NB4 (cell line): Measurements from ENCODE around the gene NTM.

ENCODE experiments used
- MYC ChIP-seq: IDR thresholded peaks from 2 replicates; pipeline ENCODE4 v1.6.1; 2011; ENCODE audit warnings: low read depth, low read length
- POLR2A ChIP-seq: IDR thresholded peaks from 2 replicates; pipeline ENCODE4 v1.6.1; 2011; ENCODE audit warnings: mild to moderate bottlenecking; ENCODE audit not compliant: insufficient read length; ENCODE audit errors: extremely low read depth
- TF ChIP-seq, protein P1 (sequence below): IDR thresholded peaks from one replicate; pipeline ENCODE4 v1.5.1; 2012; ENCODE audit warnings: low read depth, low read length
- TF ChIP-seq, protein P2 (sequence below): IDR thresholded peaks from 2 replicates; pipeline ENCODE4 v1.6.1; 2011; ENCODE audit warnings: low read depth, low read length

DNA sequence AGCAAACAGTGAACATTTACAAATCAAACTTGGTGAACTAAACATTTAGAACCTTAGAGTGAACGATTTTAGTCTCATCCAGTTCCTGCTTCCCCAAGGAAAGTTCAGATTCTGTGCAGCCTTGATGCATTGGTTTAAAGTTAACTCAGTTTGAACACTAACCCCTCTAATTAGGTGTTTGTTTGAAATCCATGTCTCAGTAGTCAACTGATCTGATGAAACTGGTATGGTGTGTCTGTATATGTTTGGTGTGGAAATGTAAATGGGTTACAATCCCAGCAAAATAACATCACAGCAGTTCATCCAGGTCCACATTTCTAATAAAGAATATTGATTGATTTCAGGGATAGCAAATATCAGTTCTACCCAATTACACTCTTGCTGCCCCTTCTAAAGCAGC, 532.0 kb downstream of the NTM start:
- TF ChIP-seq POLR2A, result no peak
- TF ChIP-seq, protein P1, sequence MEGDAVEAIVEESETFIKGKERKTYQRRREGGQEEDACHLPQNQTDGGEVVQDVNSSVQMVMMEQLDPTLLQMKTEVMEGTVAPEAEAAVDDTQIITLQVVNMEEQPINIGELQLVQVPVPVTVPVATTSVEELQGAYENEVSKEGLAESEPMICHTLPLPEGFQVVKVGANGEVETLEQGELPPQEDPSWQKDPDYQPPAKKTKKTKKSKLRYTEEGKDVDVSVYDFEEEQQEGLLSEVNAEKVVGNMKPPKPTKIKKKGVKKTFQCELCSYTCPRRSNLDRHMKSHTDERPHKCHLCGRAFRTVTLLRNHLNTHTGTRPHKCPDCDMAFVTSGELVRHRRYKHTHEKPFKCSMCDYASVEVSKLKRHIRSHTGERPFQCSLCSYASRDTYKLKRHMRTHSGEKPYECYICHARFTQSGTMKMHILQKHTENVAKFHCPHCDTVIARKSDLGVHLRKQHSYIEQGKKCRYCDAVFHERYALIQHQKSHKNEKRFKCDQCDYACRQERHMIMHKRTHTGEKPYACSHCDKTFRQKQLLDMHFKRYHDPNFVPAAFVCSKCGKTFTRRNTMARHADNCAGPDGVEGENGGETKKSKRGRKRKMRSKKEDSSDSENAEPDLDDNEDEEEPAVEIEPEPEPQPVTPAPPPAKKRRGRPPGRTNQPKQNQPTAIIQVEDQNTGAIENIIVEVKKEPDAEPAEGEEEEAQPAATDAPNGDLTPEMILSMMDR, result no peak
- TF ChIP-seq, protein P2, sequence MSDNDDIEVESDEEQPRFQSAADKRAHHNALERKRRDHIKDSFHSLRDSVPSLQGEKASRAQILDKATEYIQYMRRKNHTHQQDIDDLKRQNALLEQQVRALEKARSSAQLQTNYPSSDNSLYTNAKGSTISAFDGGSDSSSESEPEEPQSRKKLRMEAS, result no peak
- TF ChIP-seq MYC, result no peak
